Epithelial cell of prostate (primary cell): ENCODE measurements around the gene RB1.
"Not testable (repeated sequence)": the region's sequence is repeated elsewhere in the genome, so short reads cannot be mapped to it uniquely, and the experiment has no call there.

Experiments
- DNase-seq: peaks from one replicate; pipeline ENCODE4 v3.0.0-alpha.2; 2011; ENCODE audit warnings: low read depth, low spot score
- H3K27ac ChIP-seq: fragments of 450-650 bp; 2 replicates; pipeline ENCODE4 v1.5.1; 2017; ENCODE audit warnings: mild to moderate bottlenecking

The RB1 gene

GRCh38 chr13:48436661-48437288 lies 133.2 kb downstream of the RB1 start:
- DNase-seq: no peak
- peak overlapping the region; percentile 74 for H3K27ac ChIP-seq

- H3K27ac ChIP-seq: peak overlapping the region; percentile 74
- no peak for DNase-seq
These were observed 133.8 kb downstream of the RB1 start for GRCh38 chr13:48437371-48437770.

- H3K27ac ChIP-seq: no peak overlapping the region
These were observed 140.1 kb downstream of the RB1 start for GRCh38 chr13:48443442-48444208.

DNA sequence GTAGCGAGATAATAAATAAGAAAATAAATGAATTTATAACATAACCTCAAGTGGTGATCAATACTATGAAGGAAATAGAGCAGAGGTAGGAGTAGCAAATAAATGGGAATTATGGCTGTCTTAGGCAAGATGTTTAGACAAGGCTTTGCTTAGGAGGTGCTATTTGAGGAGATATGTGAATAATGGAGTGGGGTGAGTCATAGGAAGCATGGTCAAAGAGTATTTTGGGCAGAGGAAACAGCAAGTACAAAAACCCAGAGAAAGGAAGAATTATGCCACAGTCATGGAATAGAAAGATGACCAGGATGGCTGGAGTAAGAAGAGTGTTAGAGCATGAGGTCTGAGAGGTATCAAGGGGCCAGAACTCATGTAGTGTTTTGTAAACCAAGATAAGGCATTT lies 142.9 kb downstream of the RB1 start:
- H3K27ac ChIP-seq: peak overlapping the region; percentile 21
- DNase-seq: no peak

More at GRCh38 chr13:48443442-48444208, 140.1 kb downstream of the RB1 start:
- no peak for DNase-seq

GRCh38 chr13:48448285-48448958 lies 144.9 kb downstream of the RB1 start:
- no peak for DNase-seq
- H3K27ac ChIP-seq: peak overlapping the region; percentile 73

GRCh38 chr13:48448959-48449614 lies 145.5 kb downstream of the RB1 start:
- no peak for DNase-seq
- H3K27ac ChIP-seq: peak overlapping the region; percentile 73

GRCh38 chr13:48449656-48450055 lies 146.1 kb downstream of the RB1 start:
- peak overlapping the region; percentile 73 for H3K27ac ChIP-seq
- DNase-seq: no peak

GRCh38 chr13:48451196-48451595 lies 147.6 kb downstream of the RB1 start:
- not testable (repeated sequence) for DNase-seq

GRCh38 chr13:48456546-48456945 lies 153.0 kb downstream of the RB1 start:
- DNase-seq: no peak
- H3K27ac ChIP-seq: no peak overlapping the region

More at GRCh38 chr13:48451196-48451595, 147.6 kb downstream of the RB1 start:
- not testable (repeated sequence) for H3K27ac ChIP-seq

DNA sequence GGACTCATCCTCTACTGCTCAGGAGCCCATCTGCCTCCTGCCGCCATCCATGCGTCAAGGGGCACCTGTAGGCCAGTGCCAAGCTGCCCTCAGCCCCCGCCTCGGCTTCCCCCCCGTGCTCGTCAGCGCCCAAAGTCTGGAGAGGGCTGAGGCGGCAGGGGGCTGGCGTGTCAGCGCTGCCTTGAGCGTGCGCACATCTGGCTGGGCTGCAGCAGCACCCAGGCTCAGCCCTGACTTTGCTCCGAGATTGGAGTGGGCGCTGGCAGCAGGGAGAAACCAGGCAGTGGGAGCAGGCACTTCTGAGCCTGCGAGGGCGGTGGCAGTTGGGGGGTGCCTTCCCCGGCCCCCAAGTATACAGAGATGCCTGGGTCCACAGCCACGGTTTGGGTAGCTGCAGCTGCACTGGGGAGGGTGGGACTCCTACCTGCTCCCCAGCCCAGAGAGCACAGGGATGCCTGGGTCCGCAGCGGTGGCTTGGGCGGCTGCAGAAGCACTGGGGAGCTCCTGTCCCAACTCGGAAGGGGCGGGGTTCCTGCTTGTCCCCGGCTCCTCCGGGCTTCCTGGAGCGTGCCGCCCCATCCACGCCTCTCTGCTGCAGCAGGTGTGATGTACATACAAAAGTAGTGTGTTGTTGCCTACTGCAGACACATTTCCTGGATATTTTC lies 154.2 kb downstream of the RB1 start:
- no peak for DNase-seq
- no peak overlapping the region for H3K27ac ChIP-seq

DNA sequence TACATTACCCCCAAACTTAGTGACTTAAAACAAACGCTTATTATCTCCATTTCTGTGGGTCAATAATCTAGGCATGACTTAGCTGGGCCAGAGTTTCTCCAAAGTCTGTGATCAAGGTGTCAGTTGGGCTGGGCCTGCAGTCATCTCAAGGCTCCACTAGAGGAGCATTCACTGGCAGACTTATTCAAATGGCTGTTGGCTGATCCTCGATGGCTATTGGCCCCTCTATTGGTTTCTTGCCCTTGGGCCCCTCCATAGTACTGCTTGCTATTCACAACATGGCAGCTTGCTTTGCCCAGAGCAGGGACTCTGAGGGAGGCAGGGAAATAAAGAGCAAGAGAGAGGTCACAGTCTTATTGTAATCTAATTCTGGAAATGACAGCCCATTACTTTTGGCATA lies 171.7 kb downstream of the RB1 start:
- DNase-seq: no peak
- H3K27ac ChIP-seq: no peak overlapping the region

DNA sequence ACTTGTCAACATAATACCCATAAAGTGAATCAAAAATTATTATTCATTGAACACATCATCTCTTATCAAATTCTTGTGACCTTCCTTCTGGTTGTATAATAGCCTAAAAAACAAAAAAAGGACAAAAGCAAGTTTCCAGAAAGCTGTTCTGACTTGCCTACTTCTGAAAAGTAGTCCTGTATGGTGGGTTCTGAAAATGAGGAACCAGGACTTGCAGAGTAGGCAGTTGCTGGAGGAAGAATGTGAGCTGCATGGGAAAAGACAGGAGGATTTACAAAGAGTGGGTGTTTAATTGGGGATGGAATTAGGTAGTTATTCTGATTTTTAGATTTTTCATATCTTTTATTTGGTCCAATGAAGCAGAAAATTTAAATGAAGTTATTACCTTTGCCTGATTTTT lies 172.7 kb downstream of the RB1 start:
- no peak overlapping the region for H3K27ac ChIP-seq
- DNase-seq: no peak

- DNase-seq: no peak
- no peak overlapping the region for H3K27ac ChIP-seq
These were observed 173.1 kb downstream of the RB1 start for GRCh38 chr13:48476686-48477085.

DNA sequence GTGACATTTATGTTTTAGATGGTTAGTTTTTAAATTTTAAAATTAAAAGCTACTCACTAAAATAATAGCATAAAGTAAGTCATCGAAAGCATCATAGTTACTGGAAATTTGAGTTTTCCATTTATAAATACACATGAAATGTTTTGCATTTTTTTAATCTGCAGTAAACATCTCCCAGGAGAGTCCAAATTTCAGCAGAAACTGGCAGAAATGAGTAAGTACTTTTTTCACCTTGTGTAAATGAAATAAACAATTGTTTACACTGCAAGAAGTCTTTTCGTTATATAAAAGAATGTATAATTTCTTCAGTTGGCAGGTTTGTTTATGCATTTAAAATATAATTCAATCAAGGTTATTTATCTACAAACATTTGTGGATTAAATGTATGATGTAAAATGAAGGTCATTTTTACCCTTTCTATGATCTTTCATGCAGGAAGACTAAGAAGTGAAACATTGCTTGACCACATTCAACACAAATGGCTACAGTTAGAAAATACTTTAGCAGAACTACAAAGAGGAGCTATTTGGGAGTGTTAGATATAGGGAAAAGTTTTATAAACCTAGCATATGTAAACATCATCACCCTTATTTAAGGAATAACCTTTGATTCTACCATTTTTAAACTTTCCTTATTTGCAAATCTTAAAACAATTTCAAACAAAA lies 173.8 kb downstream of the RB1 start:
- H3K27ac ChIP-seq: no peak overlapping the region
- DNase-seq: no peak

DNA sequence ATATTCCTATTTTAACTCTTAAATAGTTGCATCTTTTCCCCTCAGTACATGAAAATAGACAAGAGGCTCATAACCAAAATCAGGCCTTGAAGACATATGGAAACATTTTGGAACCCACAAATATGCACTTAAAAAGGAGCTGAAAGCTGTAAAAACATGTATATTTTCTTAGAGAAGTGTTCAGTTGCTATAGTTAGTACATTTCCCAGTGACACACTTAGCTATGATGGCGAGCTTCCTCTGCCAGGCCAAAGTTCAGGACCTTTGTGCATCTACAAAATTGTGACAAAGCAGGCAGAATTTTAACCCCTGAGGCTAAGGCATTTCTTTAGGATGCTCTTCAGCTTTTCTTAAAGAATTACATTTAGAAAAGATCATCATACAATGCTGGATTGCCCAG lies 174.8 kb downstream of the RB1 start:
- DNase-seq: no peak

DNA sequence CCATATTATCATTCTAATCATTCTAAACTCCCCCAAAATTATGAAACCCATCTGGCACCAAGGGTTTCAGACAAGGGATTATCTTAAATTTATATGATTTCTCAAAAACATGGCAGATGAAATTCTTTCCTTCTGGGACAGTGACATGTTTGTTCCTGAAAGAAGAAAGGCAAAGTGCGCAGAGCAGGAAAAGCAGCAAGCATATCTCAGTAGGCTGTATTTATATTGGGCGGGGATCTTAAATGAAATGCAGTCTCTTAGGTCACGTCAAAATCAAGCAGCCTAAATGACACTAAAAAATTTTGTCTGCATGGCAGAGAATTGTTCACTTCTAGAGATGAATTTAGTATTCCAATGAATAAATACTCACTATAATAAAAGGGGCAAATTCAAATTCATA lies 180.0 kb downstream of the RB1 start:
- no peak overlapping the region for H3K27ac ChIP-seq
- DNase-seq: no peak

More for the DNA sequence above, 174.8 kb downstream of the RB1 start:
- H3K27ac ChIP-seq: no peak overlapping the region

GRCh38 chr13:48485432-48485831 lies 181.9 kb downstream of the RB1 start:
- no peak for DNase-seq
- no peak overlapping the region for H3K27ac ChIP-seq

DNA sequence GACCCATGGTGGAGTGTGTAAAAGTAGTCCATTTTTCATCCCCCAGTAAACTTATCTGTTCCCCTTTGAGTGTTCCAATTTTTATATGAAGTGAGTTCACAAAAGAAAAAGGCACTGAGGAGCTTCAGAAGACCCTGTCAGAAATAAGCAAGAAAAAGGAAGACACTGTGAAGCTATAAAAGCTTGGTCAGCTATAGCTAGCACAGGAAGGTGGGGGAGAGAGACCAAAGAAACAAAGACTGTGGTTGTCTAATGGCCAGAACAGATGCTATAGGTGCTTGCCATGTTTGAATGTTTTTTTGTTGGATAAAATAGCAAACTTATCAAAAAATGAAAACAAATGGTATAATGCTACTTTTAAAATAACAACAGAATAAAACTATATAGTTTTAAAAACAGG lies 182.8 kb downstream of the RB1 start:
- H3K27ac ChIP-seq: no peak overlapping the region
- no peak for DNase-seq

GRCh38 chr13:48486836-48487235 lies 183.3 kb downstream of the RB1 start:
- no peak overlapping the region for H3K27ac ChIP-seq
- DNase-seq: no peak

- H3K27ac ChIP-seq: no peak overlapping the region
- DNase-seq: no peak
These were observed 184.4 kb downstream of the RB1 start for GRCh38 chr13:48487968-48488367.
